Neuronal stem cell (in vitro differentiated cells): ENCODE results near the gene AS3MT.

ENCODE experiments used
- DNase-seq: peaks from one replicate; pipeline ENCODE4 v3.0.0-alpha.2; 2013; ENCODE audit warnings: low spot score
- H2AFZ ChIP-seq: one replicate; pipeline ENCODE4 v1.6.1; 2013; ENCODE audit warnings: mild to moderate bottlenecking, low read length, inconsistent platforms
- H2AK5ac ChIP-seq: 2 replicates; pipeline ENCODE4 v1.6.1; 2013; ENCODE audit warnings: low read depth, mild to moderate bottlenecking, inconsistent platforms, low read length, moderate library complexity, mixed read lengths
- H2BK120ac ChIP-seq: 2 replicates; pipeline ENCODE4 v1.6.1; 2013; ENCODE audit warnings: low read depth, mild to moderate bottlenecking, inconsistent platforms, low read length, moderate library complexity, mixed read lengths
- H2BK12ac ChIP-seq: one replicate; pipeline ENCODE4 v1.6.1; 2013; ENCODE audit warnings: low read length, inconsistent platforms
- H2BK15ac ChIP-seq: 2 replicates; pipeline ENCODE4 v1.6.1; 2013; ENCODE audit warnings: mild to moderate bottlenecking, low read length, inconsistent platforms, mixed read lengths
- H2BK5ac ChIP-seq: one replicate; pipeline ENCODE4 v1.6.1; 2013; ENCODE audit warnings: inconsistent platforms, mild to moderate bottlenecking, low read length, moderate library complexity
- H3K14ac ChIP-seq: one replicate; pipeline ENCODE4 v1.6.1; 2013; ENCODE audit warnings: low read length, inconsistent platforms
- H3K18ac ChIP-seq: 2 replicates; pipeline ENCODE4 v1.6.1; 2013; ENCODE audit warnings: low read length, inconsistent platforms
- H3K23ac ChIP-seq: 2 replicates; pipeline ENCODE4 v1.6.1; 2013; ENCODE audit warnings: low read depth, mild to moderate bottlenecking, mixed read lengths, low read length, inconsistent platforms; ENCODE audit not compliant: poor library complexity
- H3K27ac ChIP-seq: replicated peaks from 3 replicates; pipeline ENCODE4 v1.5.1; 2013; ENCODE audit warnings: low read length, inconsistent platforms
- H3K27me3 ChIP-seq, 3 experiments: 2 replicates each; pipeline ENCODE4 v1.6.1; 2013; ENCODE audit warnings: low read length in 3 of 3, mild to moderate bottlenecking in 2 of 3, inconsistent platforms in 1 of 3, low read depth in 1 of 3, mixed read lengths in 1 of 3, moderate library complexity in 1 of 3; ENCODE audit not compliant: control insufficient read depth in 3 of 3, insufficient read depth in 3 of 3
- H3K36me3 ChIP-seq, 2 donors: replicated peaks in 1 of 2; 2 replicates each; pipeline ENCODE4 v1.6.1; 2013; ENCODE audit warnings: low read length in 2 of 2; ENCODE audit not compliant: control insufficient read depth in 2 of 2, insufficient read depth in 2 of 2
- H3K4ac ChIP-seq: 2 replicates; pipeline ENCODE4 v1.6.1; 2013; ENCODE audit warnings: inconsistent platforms, mild to moderate bottlenecking, low read length, moderate library complexity
- H3K4me1 ChIP-seq, 2 donors: 1 replicate in 1 of 2; 2 replicates in 1 of 2; pipeline ENCODE4 v1.6.1; 2013; ENCODE audit warnings: low read length in 2 of 2, low read depth in 1 of 2; ENCODE audit not compliant: control insufficient read depth in 2 of 2, insufficient read depth in 1 of 2
- H3K4me2 ChIP-seq: one replicate; pipeline ENCODE4 v1.6.1; 2013; ENCODE audit warnings: mild to moderate bottlenecking, low read length, inconsistent platforms; ENCODE audit not compliant: insufficient read depth, poor library complexity, severe bottlenecking
- H3K4me3 ChIP-seq, 2 donors: 2 replicates each; pipeline ENCODE4 v1.5.1; 2013; ENCODE audit warnings: low read length in 2 of 2, mild to moderate bottlenecking in 2 of 2, inconsistent platforms in 1 of 2, moderate library complexity in 1 of 2
- H3K79me1 ChIP-seq: one replicate; pipeline ENCODE4 v1.6.1; 2013; ENCODE audit warnings: low read depth, mild to moderate bottlenecking, inconsistent platforms, low read length, moderate library complexity
- H3K9ac ChIP-seq: one replicate; pipeline ENCODE4 v1.6.1; 2013; ENCODE audit warnings: mild to moderate bottlenecking, low read depth, low read length, inconsistent platforms; ENCODE audit not compliant: poor library complexity
- H3K9me3 ChIP-seq, 2 donors: replicated peaks in 1 of 2; 2 replicates each; pipeline versions ENCODE3 to v1.6.1; 2013; ENCODE audit warnings: low read length in 2 of 2, mild to moderate bottlenecking in 2 of 2, inconsistent platforms in 1 of 2, low read depth in 1 of 2, mixed read lengths in 1 of 2, moderate library complexity in 1 of 2; ENCODE audit not compliant: control insufficient read depth in 2 of 2, insufficient read depth in 1 of 2
- H4K8ac ChIP-seq: one replicate; pipeline ENCODE4 v1.6.1; 2013; ENCODE audit warnings: low read depth, mild to moderate bottlenecking, inconsistent platforms, low read length, moderate library complexity
- H4K91ac ChIP-seq: one replicate; pipeline ENCODE4 v1.6.1; 2013; ENCODE audit warnings: low read length, low read depth, mild to moderate bottlenecking, inconsistent platforms; ENCODE audit not compliant: poor library complexity
- WGBS, 2 donors: extraction: QIAGEN DNeasy Blood & Tissue Kit; methylation state at CpG; one replicate each; pipeline ENCODE4 v1.1.7; 2013; ENCODE audit warnings: missing lambda C conversion rate in 2 of 2, mixed read lengths in 1 of 2; ENCODE audit not compliant: insufficient read length in 2 of 2, insufficient replicate concordance in 1 of 2; ENCODE audit errors: extremely low coverage in 2 of 2; 5-methylcytosine and 5-hydroxymethylcytosine counted together

The AS3MT gene

GRCh38 chr10:102918817-102919245 is 49.6 kb downstream of the AS3MT start:
- Histone ChIP-seq H3K14ac (peak overlapping the region; percentile 99), H2AK5ac (peak overlapping the region; percentile 29), H3K27ac (no peak overlapping the region), H3K9me3 (peaks cover 0 to 2% of the 10 kb centered on the region in 2 donors), H3K9ac (peak overlapping the region; percentile 99), H2AFZ (peak overlapping the region; percentile 99), H2BK5ac (peak overlapping the region; percentile 94), H3K23ac (peak overlapping the region; percentile 86), H2BK120ac (peak overlapping the region; percentile 9), H3K18ac (peak overlapping the region; percentile 98), H4K91ac (peak overlapping the region; percentile 38), H3K4me1 (peaks cover 9 to 13% of the 10 kb centered on the region in 2 donors), H3K36me3 (no peaks in the 10 kb centered on the region), H2BK15ac (no peak overlapping the region), H3K79me1 (no peaks in the 10 kb centered on the region), H4K8ac (peak overlapping the region; percentile 74), H3K4me2 (peak overlapping the region; percentile 85), H3K4me3 (peak overlapping the region; percentile 86 to 99), H3K27me3 (peaks cover 0 to 14% (median 0%) of the 10 kb centered on the region in 3 experiments), H2BK12ac (peak overlapping the region; percentile 68), H3K4ac (no peak overlapping the region)
- no CpG with 5 or more reads among the region's 49 CpGs for WGBS, 2 donors
- DNase-seq: no peak

- H2AK5ac ChIP-seq: peak overlapping the region; percentile 29
- H2BK120ac ChIP-seq: peak overlapping the region; percentile 9
- H3K4me2 ChIP-seq: peak overlapping the region; percentile 85
- H4K91ac ChIP-seq: peak overlapping the region; percentile 38
- H4K8ac ChIP-seq: no peak overlapping the region
- peak overlapping the region; percentile 86 for H3K23ac ChIP-seq
- H3K18ac ChIP-seq: peak overlapping the region; percentile 79
- H3K14ac ChIP-seq: peak overlapping the region; percentile 14
- peak overlapping the region; percentile 94 for H2BK5ac ChIP-seq
- peak overlapping the region; percentile 86 to 99 for H3K4me3 ChIP-seq
- peak; percentile 21 for DNase-seq
- no peak overlapping the region for H3K27ac ChIP-seq
- no peaks in the 10 kb centered on the region for H3K36me3 ChIP-seq
- H3K4ac ChIP-seq: no peak overlapping the region
- H3K79me1 ChIP-seq: no peaks in the 10 kb centered on the region
- H2BK15ac ChIP-seq: no peak overlapping the region
- no CpG with 5 or more reads among the region's 47 CpGs for WGBS, 2 donors
- peaks cover 0 to 14% (median 0%) of the 10 kb centered on the region in 3 experiments for H3K27me3 ChIP-seq
- peak overlapping the region; percentile 99 for H2AFZ ChIP-seq
- H3K9ac ChIP-seq: peak overlapping the region; percentile 84
- H3K4me1 ChIP-seq: peaks cover 9 to 13% of the 10 kb centered on the region in 2 donors
- H3K9me3 ChIP-seq: peaks cover 0 to 2% of the 10 kb centered on the region in 2 donors
- peak overlapping the region; percentile 68 for H2BK12ac ChIP-seq
These were observed 50.1 kb downstream of the AS3MT start for GRCh38 chr10:102919246-102919959.

DNA sequence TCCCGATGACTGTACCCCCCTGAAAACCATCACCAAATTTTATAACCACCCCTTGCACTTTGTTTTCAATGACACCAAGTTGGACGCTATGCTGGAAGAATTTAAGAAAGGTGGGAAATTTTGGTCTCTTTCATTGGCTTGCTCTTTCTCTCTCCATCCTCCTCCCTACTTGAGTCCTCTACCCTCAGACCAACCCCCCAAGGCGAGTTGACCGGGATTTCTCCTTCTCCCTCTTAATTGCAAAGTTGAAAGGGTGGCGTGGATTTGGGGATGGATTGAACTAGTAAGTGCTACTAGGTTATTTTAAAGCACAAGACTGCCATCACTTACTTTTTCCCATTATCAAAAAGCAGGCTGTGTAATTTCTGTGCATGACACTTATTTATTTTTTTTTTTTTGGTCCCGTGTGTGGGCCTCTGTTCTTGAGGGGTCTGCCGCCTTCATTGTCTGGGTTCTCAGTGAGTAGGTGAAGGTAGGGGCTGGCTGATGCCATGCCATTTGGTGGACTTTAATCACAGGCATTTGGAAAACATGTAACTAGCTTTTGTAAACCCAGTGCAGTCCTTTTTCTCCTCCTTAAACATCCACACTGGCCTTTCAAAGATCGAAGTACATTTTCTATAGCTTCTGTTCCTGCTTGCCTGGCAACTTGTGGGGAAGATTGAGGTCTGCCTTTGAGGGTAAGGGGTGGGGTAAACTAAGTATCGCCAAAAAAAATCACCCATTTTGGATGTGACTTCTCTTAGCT is 50.9 kb downstream of the AS3MT start:
- Histone ChIP-seq H2AK5ac (no peak overlapping the region), H2BK12ac (no peak overlapping the region), H3K18ac (no peak overlapping the region), H2BK5ac (no peak overlapping the region), H2AFZ (no peak overlapping the region), H3K4me2 (peak overlapping the region; percentile 85), H3K23ac (no peak overlapping the region), H4K8ac (no peak overlapping the region), H3K27ac (no peak overlapping the region), H3K9me3 (peaks cover 0 to 2% of the 10 kb centered on the region in 2 donors), H3K36me3 (no peaks in the 10 kb centered on the region), H3K4me3 (peak overlapping the region; percentile 86 to 99), H4K91ac (no peak overlapping the region), H3K14ac (no peak overlapping the region), H3K79me1 (no peaks in the 10 kb centered on the region), H3K9ac (peak overlapping the region; percentile 53), H3K4ac (no peak overlapping the region), H2BK120ac (no peak overlapping the region), H3K27me3 (peaks cover 0 to 14% (median 0%) of the 10 kb centered on the region in 3 experiments), H3K4me1 (peaks cover 9 to 13% of the 10 kb centered on the region in 2 donors), H2BK15ac (no peak overlapping the region)
- DNase-seq: peak; percentile 6
- no CpG with 5 or more reads among the region's 9 CpGs for WGBS, 2 donors

- H3K9me3 ChIP-seq: peaks cover 0 to 3% of the 10 kb centered on the region in 2 donors
- no peak overlapping the region for H3K23ac ChIP-seq
- H4K8ac ChIP-seq: no peak overlapping the region
- DNase-seq: no peak
- peaks cover 0 to 14% (median 0%) of the 10 kb centered on the region in 3 experiments for H3K27me3 ChIP-seq
- no peak overlapping the region for H3K4me3 ChIP-seq
- no peak overlapping the region for H4K91ac ChIP-seq
- no peak overlapping the region for H3K4ac ChIP-seq
- no peak overlapping the region for H3K14ac ChIP-seq
- no peak overlapping the region for H2BK120ac ChIP-seq
- H2BK12ac ChIP-seq: no peak overlapping the region
- no peak overlapping the region for H3K27ac ChIP-seq
- H3K9ac ChIP-seq: no peak overlapping the region
- no peak overlapping the region for H2AFZ ChIP-seq
- no peaks in the 10 kb centered on the region for H3K79me1 ChIP-seq
- H2BK5ac ChIP-seq: no peak overlapping the region
- no peak overlapping the region for H3K18ac ChIP-seq
- H3K4me1 ChIP-seq: peaks cover 5 to 9% of the 10 kb centered on the region in 2 donors
- H3K36me3 ChIP-seq: peaks cover 0 to 3% of the 10 kb centered on the region in 2 donors
- H3K4me2 ChIP-seq: no peak overlapping the region
- no peak overlapping the region for H2AK5ac ChIP-seq
- no peak overlapping the region for H2BK15ac ChIP-seq
These were observed 54.3 kb downstream of the AS3MT start for GRCh38 chr10:102923601-102924000.
